Measurements from ENCODE around the gene MAPKAP1.

GRCh38 chr9:125525921-125526631 lies 180.9 kb downstream of the MAPKAP1 start:
- TF ChIP-seq CTCF (IDR thresholded peaks at IDR 0.05) (no peak), POLR2A (IDR thresholded peaks at IDR 0.05) (peak in 1 of 2 donors; percentile 44)
